HUDEP-2 (cell line): ENCODE results near the gene CEP78.
"Not testable (repeated sequence)": the region's sequence is repeated elsewhere in the genome, so short reads cannot be mapped to it uniquely, and the experiment has no call there.

Source experiments
- DNase-seq, 76 experiments: peaks; one replicate each; lab custom pipeline; 2025; ENCODE audit not compliant: unreplicated experiment in 76 of 76; lab: John Stamatoyannopoulos, UW

Gene CEP78

DNA sequence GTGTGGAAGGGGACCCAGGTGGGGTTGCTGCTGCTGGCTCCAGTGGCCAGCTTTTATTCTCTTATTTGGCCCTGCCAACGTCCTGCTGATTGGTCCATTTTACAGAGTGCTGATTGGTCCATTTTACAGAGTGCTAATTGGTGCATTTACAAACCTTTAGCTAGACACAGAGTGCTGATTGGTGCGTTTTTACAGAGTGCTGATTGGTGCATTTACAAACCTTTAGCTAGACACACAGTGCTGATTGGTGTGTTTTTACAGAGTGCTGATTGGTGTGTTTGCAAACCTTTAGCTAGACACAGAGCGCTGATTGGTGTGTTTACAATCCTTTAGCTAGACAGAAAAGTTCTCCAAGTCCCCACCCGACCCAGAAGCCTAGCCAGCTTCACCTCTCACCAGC is 48.3 kb downstream of the CEP78 start:
- DNase-seq = not testable (repeated sequence)

DNA sequence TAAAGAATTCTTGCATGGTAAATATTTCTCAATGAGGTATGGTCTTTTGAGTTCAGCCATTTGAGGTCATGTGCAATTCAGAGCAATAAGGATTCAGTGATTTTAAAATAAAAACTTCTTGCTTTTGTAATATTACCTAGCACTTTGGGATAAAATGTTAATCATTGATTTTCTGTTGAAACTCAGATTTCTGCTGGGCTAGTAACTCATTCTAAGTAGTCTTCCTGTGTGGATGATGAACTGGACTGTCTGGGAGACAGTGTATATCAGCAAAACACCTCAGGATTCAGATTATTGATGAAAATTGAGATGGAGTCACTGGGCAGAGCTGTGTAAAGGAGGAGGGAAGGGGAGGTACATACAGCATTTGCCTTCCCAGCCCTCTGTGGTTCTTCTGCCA is 50.2 kb downstream of the CEP78 start:
- no peak for DNase-seq

DNA sequence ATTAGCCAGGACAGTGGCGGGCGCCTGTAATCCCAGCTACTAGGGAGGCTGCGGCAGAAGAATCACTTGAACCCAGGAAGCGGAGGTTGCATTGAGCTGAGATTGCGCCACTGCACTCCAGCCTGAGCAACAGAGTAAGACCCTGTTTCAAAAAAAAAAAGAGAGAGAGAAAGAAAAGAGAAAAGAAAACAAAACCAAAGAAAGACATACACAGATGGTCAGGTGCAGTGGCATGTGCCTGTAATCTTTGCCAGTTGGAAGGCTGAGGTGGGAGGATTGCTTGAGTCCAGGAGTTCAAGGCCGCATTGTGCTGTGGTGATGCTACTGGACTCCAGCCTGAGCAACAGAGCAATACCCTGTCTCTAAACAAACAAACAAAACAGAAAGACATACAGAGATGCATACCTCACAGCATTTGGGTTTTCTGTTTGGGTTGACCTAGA is 51.1 kb downstream of the CEP78 start:
- DNase-seq = no peak

DNA sequence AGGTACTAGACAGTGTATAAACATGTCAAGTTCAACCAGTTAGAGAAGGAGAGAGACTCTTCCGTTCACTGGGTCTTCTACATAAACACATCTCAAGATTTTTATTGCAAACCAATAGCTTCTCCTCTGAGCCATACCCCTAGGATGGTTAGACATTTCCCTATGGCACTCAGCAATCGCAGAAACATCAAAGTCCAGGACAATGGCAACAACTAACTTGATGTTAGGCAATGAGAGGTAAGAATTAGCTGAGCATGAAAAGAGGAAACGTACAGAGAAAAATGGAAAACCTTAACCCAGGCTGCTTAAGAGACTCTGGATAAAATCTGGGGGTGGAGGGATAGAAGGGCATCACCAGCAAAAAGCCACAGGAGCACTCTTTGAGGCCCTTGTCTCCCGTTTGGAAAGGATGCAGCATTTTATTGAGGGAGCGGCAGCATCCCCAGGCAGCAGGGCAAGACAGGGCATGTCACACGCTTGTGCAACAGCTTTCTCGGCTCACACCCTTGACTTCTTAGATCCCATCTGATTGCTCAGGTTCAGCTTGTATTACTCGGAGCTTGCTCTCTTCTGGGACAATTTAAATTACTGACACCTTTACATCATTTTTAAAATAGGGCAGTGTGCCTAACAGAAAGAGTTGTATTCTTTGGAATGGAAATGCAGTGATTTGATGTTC is 52.5 kb downstream of the CEP78 start:
- no peak for DNase-seq

DNA sequence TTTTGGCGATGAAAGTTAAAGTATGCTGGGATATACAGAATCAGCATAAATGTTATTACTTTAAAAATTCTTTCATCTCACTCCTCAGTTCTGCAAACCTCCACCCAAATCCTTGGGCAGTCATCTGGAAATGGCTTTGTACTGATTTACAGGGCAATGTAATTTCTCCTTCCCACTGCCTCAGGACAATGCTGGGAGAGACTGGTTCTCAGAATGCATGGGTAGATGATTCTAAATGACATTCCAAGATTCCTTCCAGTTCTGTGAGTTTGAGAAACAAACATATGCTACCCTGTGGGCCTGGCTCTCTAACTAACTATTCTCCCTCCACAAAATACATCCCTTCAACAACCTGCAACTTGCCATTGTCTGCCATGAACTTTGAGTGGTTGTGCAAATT is 53.6 kb downstream of the CEP78 start:
- no peak for DNase-seq

DNA sequence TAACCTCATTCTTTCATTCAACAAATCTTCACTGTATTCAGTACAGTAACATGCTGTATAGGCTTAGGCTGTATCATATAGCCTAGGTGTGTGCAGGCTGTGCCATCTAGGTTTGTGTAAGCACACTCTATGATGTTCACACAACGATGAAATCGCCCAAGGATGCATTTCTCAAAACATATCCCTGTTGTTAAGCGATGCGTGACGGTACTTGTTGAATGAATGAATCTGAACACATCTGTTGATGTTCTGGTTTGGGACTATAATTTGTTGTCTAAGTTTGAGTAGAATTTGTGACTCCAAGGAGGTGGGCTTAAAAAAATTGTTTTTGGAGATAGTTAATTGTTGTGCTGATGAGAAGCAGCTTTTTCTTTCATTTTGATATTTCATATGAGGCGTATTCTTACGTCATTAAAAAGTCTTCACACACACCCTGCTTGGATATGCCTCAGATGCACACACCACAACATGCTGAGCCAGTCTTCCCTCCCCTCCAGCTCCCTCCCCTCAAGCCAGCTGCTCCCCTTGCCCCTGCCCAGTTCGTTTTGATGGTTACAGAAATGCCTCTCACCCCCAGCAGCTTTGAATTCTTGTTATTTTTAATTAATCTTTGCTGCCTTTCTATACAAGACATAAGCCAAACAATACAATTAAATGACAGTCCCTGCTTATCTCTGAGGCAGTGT is 55.5 kb downstream of the CEP78 start:
- DNase-seq = no peak

DNA sequence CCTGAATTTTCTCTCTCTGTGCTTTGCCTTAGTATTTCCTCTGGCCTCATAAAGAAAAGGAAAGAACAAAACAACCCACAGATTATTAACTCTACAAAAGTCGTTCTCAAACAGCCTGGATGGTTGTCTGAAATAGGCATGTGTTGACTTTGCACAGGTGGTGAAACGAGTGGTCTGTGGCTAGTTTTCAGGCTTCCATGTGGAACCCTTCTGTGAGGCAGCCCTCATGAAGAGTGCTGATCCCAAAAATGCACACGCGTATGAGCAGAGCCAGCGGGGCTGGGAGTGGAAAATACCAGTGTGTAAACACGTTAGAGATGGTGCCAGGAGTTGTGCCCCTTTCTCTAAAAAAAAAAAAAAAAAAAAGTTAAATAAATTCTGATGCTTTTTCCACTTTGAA is 56.2 kb downstream of the CEP78 start:
- DNase-seq = no peak

DNA sequence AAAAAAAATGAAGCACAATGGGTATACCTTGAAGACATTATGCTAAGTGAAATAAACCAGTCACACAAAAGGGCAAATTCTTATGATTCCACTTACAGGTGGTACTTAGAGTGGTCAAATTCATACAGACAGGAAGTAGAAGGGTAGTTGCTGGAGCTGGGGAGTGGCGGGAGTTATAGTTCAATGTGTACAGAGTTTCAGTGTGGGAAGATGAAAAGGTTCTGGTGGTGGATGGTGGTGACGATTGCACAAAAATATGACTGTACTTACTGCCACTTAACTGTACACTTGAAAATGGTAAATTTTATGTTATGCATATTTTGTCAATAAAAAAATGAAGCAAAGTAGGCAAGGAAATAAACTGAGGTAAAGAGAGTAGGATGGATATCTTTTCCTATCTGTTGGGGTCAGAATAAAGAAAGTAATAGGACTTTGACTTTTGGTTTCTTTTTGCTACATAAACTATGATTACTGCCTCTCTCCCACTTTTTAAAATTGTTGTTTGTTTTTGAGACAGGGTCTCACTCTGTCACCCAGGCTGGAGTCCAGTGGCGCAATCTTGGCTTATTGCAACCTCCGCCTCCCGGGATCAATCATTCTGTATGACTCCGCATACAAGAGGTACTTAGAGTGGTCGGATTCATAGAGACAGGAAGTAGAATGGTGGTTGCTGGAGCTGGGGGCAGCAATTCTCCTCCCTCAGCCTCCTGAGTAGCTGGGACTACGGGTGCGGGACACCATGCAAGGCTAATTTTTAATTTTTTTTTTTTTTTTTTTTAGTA is 57.0 kb downstream of the CEP78 start:
- DNase-seq = no peak

DNA sequence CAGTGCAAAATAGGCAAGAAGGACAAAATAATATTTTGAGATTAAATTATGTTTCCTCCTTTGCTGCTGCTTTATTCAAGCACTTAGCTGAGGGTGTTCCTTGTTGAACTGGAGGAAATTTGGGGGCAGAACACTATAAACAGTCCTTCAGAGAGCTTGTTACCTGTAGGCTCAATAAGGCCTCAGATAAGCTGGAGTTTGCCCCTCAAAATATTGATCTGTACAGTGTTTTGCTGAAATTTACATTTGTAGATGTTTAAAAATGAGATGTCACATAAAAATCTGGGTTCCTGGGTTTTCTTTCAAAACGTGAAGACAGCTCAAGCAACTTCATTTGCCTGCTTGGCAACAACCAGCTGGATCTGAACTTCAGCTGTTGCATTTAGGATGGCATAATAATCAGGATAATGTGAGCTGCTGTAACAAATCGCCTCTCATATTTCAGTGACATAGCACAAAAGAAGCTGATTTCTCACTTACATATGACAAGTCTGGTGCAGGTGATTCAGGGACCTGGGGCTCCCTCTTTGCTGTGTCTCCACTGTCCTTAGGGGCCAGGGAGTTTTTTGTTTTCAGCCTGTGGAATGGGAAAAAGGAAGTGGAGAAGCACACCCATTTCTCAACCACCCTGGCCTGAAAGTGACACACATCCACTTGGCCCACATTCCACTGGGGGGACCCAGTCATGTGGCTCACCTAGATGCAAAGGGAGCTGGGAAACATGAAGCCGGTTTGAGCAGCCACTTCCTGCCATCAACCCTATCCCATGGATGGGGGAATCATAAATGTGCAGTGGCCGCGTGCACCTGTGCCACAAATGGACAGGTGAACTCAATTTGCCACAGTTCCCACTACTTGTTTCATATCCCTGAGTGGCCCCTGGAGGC is 58.7 kb downstream of the CEP78 start:
- no peak for DNase-seq

DNA sequence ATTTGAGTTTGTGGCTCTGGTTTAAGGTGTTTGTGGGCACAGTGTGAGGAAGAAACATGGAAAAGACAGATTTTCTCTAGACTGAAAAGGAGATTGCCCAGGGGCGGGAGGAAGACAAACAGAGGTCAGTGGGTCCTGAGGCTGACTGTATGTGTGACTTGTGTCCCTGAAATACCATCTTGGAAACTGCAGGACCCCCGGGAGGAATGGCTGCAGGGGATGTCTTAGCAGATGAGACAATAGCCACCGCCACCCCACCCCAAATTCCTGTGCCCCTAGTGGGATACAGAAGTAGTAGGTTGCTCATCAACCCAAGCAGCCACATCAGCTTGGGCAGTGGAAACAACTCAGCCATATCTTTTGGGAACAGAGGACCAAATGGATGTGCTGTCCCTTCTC is 59.3 kb downstream of the CEP78 start:
- DNase-seq = no peak

DNA sequence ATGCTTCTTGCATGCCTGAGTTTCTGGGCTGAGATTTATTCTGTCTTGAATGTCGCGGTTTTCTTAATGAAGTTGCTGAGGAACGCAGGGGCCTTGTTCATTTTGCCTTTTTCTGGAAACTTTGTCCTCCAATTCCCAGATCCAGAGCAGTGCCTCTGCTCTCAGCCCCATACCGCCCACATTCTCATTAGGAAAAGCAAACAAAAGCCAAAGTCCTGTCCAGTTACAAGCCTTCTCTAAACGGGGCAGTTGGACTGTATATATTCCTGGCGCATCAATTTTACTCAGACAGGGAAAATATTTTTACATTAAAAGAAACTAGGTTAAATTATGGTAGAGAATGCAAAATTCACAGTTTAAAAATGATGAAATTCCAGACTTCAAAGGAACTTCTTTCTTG is 59.9 kb downstream of the CEP78 start:
- DNase-seq = no peak

DNA sequence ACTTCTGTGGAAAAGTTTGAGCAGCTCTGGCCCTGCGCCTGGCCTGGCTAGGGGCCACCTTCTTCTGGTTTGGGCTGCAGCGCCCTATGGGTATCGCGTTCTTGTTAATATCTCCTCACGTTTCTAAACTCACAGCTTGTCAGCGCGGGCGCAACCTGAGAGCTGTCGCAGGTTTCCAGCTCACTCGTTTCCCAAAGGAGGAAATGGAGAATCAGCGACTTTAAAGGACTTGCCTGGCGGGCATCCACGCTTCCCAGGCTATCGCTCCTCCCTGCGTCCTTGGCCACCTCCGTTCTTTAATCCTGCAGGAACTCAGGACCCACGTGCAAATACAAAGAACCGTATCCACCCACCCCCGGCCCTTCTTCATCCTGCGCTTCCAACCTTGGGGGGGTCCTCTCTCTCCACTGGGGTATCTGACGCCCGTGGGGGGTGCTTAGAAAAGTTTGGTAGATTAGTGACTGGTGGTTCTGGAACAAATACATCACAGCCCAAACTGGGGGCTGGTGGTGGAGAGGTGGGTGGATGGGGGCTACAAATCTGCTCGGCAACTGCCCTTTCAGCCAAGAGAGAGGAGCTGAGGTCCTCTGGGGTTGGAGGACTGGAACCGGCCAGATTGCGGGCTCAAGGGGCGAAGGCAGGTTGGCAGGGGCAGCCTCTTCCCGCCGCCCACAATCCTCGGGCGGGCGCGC is 60.5 kb downstream of the CEP78 start:
- peak in 22 of 76 experiments; percentile 5 to 50 (median 16) for DNase-seq

DNA sequence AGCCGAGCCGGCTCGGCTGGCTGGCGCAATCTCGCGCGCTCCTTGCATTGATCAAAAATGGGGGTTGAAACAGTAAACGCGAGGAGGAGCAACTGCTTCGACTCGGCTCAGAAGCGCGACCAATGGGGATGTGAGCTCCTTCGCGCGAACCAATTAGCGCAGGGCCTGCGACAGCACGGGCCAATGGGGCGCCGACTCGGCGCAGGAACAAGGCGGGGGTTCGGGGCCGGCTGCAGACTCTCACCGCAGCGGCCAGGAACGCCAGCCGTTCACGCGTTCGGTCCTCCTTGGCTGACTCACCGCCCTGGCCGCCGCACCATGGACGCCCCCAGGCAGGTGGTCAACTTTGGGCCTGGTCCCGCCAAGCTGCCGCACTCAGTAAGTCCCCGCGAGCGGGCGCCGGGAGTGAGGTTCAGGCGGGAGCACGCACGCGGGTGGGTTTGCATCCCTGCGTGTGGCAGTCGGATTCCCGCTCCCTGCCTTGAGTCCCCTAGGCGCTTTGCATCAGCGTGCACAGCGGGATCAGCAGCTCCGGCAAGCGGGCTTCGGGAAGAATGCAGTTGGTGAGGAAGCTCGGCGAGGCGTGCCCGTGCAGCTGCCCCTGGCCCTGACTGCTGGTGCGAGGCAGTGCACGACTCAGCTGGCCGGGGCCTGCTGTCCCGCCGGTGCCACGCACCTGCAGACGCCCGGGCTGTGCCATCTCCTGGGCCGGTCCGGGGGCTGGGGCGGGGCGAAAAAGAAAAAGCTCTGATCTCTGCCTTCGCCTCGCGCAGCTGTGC is 61.2 kb downstream of the CEP78 start, which contains the start of gene PSAT1:
PSAT1 (plus strand) TSS at position 233 of the 779 bp plus-strand sequence; CDS start at position 319, 86 bp downstream.
- DNase-seq = peak in 75 of 76 experiments; percentile 23 to 93 (median 86)

DNA sequence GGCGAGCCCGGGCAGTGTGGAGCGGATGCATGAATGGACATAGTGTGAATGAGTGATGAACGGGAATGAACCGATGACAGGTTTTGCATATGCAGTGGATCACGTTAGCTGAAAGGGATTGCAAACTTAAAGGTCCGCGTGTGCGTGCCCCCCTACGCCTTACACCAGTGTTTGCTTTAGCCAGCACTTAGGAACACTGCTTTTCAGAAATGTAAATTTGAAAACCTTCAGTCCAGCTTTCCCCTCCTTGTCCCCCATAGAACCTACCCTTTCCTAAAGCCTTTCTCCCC is 61.7 kb downstream of the CEP78 start:
- peak in 1 of 76 experiments; percentile 38 for DNase-seq

DNA sequence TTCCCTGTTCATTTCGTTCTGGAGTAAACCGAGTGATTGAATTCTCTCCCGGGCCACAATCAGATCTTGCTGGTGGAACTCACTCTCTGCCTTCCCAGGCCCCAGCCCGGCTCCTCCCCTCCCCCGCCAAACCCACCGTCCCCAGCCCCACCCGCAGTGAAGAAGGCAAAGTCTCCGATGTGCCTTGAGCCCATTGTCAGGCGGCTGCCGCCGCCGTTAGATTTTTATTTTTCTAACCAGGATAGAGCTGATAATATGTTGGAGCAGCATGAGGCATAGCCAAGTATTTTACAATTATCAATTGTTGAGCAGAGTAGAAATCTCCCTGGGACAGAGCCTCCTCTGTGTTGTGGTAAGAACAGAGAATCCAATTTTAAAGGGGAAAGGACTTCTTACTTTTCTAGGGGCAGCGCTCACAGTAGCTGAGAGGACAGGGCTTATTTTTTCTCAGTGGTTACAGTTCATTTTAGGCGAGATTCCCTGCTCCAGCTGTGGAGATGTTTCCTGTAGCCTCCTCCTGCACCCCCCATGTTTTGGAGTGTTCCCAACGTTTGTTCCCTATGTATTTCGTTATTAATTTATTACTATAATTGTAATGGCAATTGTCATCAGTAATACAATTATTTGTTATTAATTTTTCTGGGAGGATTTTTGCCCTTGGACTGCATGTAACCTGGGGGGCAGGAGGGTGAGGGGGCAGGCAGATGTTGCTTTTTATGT is 62.3 kb downstream of the CEP78 start:
- peak in 27 of 76 experiments; percentile 5 to 39 (median 15) for DNase-seq

DNA sequence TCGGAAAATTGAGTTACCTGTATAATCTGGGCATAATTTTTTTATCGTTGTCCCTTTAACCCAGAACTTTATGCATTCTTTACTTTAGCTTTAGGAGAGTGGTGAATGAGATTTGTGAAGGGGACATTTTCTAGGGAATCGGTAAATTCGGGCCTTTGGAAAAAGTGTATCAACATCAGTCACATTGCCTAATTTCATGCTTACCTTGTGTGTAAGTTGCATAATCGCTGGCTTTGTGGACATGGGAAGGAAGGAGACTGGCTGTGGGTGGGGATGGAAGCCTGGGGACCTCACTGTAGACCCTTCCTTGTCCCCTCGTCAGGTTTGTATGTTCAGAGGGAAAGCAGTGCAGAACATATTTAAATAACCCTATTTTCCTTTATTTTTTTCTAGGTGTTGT is 64.3 kb downstream of the CEP78 start:
- DNase-seq = no peak

DNA sequence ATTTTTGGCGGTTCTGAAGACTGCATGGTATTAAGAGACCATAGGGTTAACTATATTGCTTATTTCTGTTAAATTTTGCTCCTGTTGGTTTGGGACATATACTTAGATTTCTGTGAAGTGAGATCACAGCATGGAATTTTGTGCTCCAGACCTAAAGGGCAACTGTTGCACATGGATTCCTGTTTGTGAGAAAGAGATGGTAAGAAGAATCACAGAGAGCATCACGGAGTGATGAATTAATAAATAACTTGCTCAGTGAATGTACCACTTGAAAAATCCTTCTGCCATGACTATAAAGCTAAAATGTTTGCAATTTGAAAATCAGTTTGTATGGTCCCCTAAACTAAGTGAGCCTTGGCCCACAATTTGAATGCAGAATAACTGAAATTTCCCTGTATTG is 65.6 kb downstream of the CEP78 start:
- DNase-seq = no peak

DNA sequence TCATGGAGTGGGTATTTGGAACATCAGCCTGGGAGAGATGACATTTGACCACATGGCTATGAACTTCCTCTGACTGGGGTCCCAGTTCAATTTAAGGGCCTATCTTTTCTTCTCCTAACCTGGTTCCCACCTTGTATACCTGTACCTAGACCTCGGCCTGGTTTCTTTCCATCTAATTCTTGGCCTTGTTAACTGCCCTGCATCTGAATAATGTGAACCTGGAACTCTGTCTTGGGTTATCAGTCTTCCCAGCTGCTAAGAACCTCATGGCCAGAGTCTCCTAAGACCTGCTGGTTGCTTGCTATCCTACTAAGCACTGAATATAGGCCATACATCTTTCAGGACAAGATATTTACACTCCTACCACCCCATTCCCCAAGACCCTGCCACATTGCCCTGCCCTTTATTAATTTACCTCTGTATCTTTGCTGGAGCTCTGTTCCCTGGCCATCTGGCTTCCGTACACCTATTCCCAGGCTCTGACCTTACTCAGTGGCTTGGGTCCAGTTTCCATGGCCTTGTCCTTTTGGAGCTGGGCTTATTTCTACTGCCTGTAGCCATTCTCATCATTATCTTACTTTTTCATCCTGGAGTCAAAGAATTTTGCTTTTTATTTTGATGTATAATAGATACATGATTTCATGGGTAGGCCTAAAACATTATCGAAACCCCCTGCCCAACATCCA is 67.6 kb downstream of the CEP78 start:
- no peak for DNase-seq
